Activated CD8-positive, alpha-beta memory T cell treated with anti-CD3 and anti-CD28 coated beads, Interleukin-2, amount 50 U/mL, for 24 hours (primary cell): ENCODE results near the gene PLEKHA7.
"Not testable (repeated sequence)": the region's sequence is repeated elsewhere in the genome, so short reads cannot be mapped to it uniquely, and the experiment has no call there.

Experiments
- DNase-seq: peaks from one replicate; pipeline ENCODE4 v3.0.0-alpha.2; 2020; ENCODE audit errors: extremely low read depth

Gene PLEKHA7

DNA sequence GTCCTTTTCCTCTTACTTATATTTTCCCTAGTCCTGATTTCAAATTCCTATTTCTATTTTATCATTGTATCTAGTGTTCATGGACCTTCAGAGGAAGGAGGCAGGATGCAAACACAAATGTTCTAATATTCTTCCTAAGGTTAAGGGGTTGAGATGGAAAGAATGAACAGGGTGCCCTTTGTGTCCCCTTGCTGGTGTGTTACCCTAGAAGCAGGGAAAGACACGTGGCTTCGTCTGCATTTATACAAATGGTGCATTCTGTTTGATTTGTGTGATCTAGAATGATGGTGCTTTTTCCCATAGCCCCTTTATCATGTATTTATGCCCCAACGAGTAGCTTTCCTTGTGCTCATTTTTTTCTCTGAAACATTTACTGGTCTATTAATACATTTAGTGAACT is 76.2 kb downstream of the PLEKHA7 start:
- no peak for DNase-seq

GRCh38 chr11:16936643-16937042 is 77.6 kb downstream of the PLEKHA7 start:
- DNase-seq, result no peak

DNA sequence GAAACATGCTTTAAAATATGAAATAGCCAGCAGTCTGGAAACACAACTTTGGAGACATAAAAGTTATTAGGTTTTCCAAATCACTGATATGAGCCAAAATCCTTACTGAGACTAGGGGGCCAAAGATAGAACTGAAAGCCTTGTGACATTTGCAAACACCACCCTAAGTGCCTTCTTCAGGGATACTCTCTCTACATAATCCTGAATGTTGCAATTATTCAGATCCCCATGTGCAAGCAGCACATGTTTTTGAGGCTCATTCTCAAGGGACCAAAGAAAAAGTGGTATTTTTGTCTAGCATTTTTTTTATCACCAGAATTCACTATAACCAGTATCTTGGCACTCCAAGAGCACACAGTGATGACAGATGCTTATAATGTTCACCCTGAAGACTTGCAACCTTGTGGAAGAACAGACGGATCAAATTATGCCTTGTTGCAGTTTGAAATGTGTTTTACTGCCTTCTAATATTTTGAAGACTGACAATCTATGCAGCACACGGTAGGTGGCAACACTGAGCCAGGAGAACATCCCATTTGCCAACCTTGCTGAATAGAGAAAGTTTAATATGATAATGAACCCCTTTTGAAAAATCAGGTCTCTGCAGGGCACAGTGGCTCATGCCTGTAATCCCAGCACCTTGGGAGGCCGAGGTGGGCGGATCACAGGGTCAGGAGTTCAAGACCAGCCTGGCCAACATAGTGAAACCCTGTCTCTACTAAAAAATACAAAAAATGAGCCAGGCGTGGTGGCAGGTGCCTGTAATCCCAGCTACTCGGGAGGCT is 78.5 kb downstream of the PLEKHA7 start:
- DNase-seq, result no peak

- DNase-seq, result no peak
These were observed 80.2 kb downstream of the PLEKHA7 start for GRCh38 chr11:16933756-16934603.

- DNase-seq, result no peak
These were observed 80.9 kb downstream of the PLEKHA7 start for GRCh38 chr11:16933291-16933690.

- DNase-seq, result no peak
These were observed 86.2 kb downstream of the PLEKHA7 start for GRCh38 chr11:16928044-16928443.

- DNase-seq, result no peak
These were observed 87.2 kb downstream of the PLEKHA7 start for GRCh38 chr11:16926883-16927626.

DNA sequence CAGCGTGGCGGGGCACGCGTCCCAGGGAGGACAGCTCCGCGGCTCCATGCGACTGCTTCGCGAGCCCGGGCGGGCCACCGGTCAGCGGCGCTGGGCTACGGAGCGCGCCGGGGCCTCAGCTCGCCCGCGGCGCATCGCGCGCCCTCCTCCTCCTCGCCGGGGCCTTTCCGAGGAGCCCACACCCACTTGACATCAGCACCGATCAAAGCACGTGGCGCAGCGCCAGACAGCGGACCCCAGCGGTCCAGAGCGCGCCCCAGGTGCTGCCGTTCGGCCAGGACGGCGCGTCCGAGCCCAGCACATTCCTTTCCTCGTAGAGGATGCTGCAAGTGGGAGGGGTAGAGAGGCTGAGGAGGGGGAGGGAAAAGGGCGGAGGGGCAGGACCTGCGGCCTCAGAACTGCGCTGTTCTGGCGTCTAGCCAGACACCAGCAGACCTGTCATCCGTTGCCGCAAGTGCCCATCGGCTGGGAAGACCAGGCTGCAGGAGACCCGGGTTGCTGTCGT is 88.6 kb downstream of the PLEKHA7 start:
- DNase-seq, result no peak

GRCh38 chr11:16924826-16925560 is 89.2 kb downstream of the PLEKHA7 start:
- no peak for DNase-seq

GRCh38 chr11:16924462-16924825 is 89.8 kb downstream of the PLEKHA7 start:
- no peak for DNase-seq

- no peak for DNase-seq
These were observed 90.2 kb downstream of the PLEKHA7 start for GRCh38 chr11:16923987-16924386.

DNA sequence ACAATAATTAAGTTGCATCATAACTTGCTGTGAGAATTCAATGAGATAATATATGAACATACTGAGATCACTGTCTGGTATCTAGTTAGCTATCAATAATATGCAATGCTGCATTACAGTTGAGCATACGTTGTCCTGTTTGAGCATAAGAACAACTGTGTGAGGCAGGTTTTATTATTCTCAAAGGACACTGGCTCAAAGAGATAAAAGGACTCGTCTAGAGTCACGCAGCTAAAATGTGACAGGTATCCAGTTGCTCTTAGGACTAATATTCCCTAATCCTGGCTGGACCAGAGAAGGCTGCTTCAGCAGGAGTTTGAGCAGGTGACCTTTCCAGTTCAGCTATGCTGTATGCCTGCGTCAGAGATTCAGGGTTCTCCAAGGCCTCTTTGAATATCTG is 92.5 kb downstream of the PLEKHA7 start:
- no peak for DNase-seq

GRCh38 chr11:16921019-16921418 is 93.2 kb downstream of the PLEKHA7 start:
- DNase-seq, result no peak

DNA sequence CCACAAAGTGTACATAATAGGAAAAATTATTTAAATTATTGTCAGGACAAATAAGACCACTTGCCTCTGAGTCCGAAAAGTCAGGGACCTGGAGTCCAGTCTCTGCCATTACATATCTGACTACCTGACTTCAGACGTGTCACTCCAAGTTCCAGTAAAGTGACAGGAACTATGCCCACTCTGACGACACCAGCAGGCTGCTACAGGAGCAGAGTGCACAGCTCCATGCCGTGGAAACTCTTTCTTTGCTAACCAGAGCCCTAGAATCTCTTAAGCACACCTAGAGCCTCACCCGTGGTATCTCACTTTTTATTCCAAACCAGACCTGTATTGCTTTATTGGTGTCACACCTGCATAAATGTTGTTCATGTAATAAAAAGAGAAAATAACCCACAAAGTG is 93.7 kb downstream of the PLEKHA7 start:
- DNase-seq, result no peak

- not testable (repeated sequence) for DNase-seq
These were observed 95.6 kb downstream of the PLEKHA7 start for GRCh38 chr11:16918543-16919182.

- no peak for DNase-seq
These were observed 96.3 kb downstream of the PLEKHA7 start for GRCh38 chr11:16917941-16918340.

- no peak for DNase-seq
These were observed 101.5 kb downstream of the PLEKHA7 start for GRCh38 chr11:16912692-16913111.

- no peak for DNase-seq
These were observed 102.6 kb downstream of the PLEKHA7 start for GRCh38 chr11:16911658-16912057.

- DNase-seq, result no peak
These were observed 103.0 kb downstream of the PLEKHA7 start for GRCh38 chr11:16911186-16911585.

DNA sequence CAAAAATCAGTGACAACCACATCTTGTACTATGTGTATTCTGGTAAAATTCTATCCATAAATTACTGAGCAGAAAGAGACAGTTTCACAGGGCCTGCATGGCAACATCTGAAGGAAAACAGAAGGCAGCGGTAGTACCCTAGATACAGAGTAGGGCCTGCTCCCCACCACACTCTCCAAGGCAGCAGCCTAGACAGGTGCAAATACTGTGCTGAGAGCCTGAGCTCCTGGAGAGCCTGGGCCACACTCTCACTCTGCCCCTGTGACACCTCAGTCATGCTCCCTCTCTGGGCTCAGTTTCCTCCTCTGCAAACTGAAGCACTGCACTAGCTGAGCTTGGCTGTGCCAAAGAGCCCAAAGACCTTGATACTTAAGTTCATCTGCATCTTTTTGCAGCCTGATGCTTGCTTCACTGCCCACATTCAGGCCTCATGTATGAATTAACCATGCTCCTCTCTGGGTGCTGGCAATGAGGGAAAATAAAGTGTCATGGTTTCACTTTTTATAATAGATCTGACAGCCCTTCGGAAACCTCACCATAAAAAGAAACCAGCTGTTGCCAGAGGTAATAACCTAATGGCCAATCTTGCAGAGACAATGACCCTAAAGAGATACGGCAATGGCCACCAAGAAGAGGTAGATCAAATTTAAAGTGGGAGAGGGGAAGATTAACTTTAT is 104.7 kb downstream of the PLEKHA7 start:
- DNase-seq, result no peak
